GM12874 (cell line): Measurements from ENCODE around the gene MAP4K2.
A peak's percentile ranks its signal among the peaks of the same experiment; 100 is the strongest.

Source experiments
- TF ChIP-seq, protein P1 (sequence below): IDR thresholded peaks from 2 replicates; pipeline ENCODE4 v1.5.1; 2011; ENCODE audit warnings: low read depth, mild to moderate bottlenecking, control low read depth, low read length, moderate library complexity; ENCODE audit not compliant: insufficient read depth

The MAP4K2 gene

DNA sequence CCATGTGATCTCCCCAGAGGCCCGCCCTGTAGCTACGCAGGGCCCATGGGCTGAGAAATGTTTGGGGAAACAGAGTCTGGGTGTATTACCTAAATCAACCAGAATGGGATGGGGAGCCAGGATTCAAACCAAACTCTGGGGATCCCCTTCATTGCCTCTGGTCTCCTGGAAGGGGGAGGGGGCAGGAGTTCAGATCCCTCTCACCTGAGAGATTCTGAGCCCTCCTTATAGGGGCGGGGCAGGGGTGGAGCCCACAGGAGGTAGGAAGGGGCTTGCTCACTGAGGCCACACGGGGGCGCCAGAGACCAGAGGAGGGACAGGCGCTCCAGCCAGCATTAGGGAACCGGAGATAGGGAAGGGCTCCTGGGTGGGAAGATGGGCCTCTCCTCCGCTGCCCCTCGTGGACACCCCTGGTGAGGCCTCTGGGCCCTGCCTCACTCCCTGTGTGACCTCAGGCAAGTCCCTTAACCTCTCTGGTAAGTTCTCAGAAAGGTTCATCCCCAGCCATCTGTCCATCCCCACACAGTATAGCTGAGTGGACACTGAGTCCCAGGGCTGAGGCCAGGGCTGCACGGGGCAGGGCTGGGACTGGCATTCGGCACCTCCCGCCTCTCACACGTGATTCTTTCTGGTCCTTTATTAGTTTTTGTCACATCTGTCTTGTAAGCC is 44.1 kb upstream of the MAP4K2 start:
- TF ChIP-seq, protein P1, sequence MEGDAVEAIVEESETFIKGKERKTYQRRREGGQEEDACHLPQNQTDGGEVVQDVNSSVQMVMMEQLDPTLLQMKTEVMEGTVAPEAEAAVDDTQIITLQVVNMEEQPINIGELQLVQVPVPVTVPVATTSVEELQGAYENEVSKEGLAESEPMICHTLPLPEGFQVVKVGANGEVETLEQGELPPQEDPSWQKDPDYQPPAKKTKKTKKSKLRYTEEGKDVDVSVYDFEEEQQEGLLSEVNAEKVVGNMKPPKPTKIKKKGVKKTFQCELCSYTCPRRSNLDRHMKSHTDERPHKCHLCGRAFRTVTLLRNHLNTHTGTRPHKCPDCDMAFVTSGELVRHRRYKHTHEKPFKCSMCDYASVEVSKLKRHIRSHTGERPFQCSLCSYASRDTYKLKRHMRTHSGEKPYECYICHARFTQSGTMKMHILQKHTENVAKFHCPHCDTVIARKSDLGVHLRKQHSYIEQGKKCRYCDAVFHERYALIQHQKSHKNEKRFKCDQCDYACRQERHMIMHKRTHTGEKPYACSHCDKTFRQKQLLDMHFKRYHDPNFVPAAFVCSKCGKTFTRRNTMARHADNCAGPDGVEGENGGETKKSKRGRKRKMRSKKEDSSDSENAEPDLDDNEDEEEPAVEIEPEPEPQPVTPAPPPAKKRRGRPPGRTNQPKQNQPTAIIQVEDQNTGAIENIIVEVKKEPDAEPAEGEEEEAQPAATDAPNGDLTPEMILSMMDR, result peak; percentile 92

DNA sequence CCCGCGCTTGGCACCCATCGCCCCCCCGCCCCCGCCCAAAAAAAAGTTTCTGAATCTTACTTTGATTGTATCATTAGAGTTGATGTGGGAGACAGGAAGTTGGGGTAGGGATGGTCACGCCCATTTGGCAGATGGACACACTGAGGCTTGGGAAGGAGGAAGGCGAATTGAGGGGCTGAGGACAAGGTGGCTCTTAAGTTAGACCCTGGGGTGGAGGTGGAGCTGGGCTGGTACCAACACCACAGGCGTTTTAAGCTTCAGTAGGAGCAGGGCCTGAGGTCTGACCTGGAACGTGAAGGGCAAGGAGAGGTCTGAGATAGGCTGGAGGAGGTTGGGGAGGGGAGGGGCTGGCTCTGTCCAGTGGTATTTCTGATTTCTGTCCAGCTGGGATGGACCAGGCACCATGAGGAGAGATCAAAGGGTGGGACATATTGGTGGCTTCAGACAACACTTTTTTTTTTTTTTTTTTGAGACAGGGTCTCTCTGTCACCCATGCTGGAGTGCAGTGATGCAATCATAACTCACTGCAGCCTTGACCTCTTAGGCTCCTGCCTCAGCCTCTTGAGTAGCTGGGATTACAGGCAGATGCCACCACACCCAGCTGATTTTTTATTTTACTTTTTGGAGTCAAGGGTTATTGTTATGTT is 42.2 kb upstream of the MAP4K2 start:
- TF ChIP-seq, protein P1, result no peak

DNA sequence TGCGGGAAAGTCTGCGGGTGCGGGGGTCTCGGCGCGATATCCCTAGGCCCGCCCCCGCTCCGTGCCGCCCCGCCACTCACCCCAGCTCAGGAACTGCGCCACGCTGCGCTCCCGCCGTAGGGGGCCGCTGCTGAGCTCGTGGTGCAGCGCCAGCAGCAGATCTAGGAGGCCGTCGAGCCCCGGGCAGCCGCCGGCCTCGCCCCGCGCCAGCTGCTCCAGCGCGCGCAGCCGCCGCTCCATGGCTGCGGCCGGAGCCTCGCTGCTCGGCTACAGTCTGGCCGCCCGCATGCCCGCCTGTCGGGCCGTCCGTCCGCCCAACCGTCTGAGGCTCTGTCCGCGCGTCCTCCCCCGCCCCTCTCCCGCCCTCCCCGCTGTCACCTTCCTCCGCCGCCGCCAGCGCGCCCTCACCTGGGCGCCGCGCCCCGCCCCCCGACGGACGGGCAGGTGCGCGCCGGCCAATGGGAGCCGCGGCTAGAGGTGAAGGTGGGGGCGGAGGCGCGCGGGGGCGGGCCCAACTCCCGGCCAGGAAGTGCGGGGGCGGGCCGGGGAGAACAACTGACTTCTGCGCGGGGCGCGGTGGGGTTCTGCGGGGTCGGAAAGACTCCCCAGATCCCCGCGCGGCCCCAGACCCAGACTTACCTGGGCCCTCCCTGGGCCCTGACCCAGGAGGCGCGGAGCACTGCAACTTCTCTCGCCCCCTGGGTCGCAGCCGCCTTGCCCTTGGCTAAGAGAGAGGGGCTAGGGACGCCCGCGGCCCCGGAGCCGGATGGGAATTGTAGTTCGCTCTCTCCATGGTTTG is 41.5 kb upstream of the MAP4K2 start, which contains the start of gene CDC42BPG:
CDC42BPG (minus strand) TSS at position 324 of the 799 bp plus-strand sequence; CDS start at position 240, 84 bp downstream.
- TF ChIP-seq, protein P1, result peak; percentile 86

DNA sequence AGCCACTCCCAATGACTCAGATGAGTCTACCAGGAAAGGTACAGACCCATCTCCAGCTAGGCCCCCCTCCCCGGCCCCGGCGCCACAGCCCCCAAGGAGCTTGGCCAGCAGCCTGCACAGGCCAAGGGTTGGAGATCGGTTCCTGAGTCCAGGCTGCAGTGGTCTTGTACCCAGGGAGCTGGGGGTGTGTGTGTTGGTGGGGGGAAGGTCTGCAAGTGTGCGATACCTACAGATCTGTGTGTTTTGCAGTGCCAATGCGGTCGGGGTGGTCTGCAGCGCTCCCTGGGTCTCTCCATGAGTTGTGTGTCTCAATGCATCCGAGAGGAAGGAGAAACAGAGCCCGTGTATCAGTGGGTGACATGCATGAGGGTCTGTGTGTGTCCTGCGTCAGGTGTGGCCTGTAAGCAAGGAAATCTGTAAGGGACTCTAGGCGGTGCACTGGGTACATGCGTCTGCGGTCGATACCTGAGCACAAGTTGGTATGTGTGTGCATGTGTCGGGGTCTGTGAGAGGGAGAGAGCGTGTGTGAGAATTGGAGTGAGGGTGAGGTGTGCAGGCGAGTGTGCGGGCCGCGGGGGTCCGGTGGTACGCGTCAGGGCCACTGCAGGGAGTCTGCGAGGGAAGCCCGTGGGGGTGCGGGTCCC is 40.8 kb upstream of the MAP4K2 start:
- TF ChIP-seq, protein P1, result no peak

DNA sequence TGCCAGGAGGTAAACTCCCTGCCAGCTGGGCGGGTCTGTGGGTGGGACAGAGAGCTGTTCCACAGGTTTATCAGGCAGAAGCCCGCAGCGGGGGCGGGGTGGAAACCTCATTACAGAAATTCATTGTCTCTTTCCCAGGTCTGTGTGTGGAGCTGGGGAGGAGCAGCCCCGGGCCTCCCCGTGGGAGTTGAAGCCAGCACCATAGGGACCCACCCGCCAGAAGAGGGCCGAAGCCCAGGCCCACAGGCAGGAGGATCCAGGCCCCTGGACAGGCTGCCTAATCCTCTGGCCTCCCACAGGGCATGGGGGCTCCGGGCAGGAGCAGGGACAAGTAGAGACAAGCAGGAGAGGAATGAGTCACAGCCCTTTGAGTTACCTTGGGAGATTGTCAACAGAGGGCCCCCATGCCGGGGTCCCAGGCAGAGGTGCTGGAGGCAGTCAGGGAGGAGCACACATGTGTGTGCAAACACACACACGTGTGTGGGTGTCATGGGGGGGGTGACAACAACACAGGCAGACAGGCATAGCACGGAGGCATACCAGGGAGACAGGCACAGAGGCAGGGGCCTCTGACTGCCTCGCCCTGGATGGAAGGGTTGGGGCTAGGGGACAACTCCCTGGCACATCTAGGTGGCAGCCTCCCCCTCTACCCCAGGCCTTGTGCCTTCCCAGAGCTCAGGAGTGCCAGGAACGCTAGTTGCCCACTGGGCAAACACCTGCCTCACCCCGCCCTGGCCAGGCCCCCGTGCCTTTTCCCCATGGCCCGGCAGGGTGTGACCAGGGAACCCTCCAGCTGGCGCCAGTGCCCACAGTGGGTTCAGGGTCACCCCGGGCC is 40.1 kb upstream of the MAP4K2 start:
- TF ChIP-seq, protein P1, result no peak

DNA sequence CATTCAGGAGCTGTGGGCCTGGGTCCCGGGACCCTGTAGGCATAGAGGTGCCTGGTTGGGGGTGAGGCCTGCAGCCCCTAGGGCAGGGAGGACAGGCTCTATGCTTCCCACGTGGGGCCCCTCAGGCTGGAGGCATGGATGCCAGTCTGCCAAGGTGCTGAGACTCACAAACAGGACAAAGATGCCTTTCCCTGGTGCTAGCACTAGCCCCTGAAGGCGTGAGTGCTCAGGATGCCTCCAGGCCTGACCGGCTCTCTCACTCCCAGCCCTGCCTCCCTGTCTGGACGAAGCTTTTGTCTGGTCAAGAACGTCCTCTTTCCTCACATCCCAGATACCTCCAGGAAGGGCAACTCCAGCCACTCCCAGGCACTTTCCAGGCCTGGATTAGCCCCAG is 39.3 kb upstream of the MAP4K2 start:
- TF ChIP-seq, protein P1, result no peak
